HG03520 (cell line): Measurements from ENCODE around the gene CASP1.
"Not testable (repeated sequence)": the region's sequence is repeated elsewhere in the genome, so short reads cannot be mapped to it uniquely, and the experiment has no call there.

Source experiments
- ATAC-seq: cut with Tn5 transposase; IDR thresholded peaks from one replicate; pipeline ENCODE4 v1.9.1; 2021; ENCODE audit warnings: mild to moderate bottlenecking, moderate library complexity; ENCODE audit not compliant: unreplicated experiment

The CASP1 gene

GRCh38 chr11:105034813-105035620, at the start of gene CASP1:
CASP1 (minus strand) TSS chr11:105035144; CDS start chr11:105035113, 31 bp downstream.
- ATAC-seq: peak; percentile 88

- no peak for ATAC-seq
Observed at GRCh38 chr11:105081412-105082150, 46.6 kb upstream of the CASP1 start.

- not testable (repeated sequence) for ATAC-seq
Observed at GRCh38 chr11:105080171-105080906, 45.4 kb upstream of the CASP1 start.

- ATAC-seq: no peak
Observed at GRCh38 chr11:105078283-105078682, 43.3 kb upstream of the CASP1 start.

GRCh38 chr11:105077141-105077790, 42.3 kb upstream of the CASP1 start:
- peak; percentile 73 for ATAC-seq

- no peak for ATAC-seq
Observed at GRCh38 chr11:105074166-105074530, 39.2 kb upstream of the CASP1 start.

- no peak for ATAC-seq
Observed at GRCh38 chr11:105073456-105074165, 38.7 kb upstream of the CASP1 start.

GRCh38 chr11:105072080-105072479, 37.1 kb upstream of the CASP1 start:
- ATAC-seq: not testable (repeated sequence)

- no peak for ATAC-seq
Observed at GRCh38 chr11:105071089-105071732, 36.3 kb upstream of the CASP1 start.

- ATAC-seq: no peak
Observed at GRCh38 chr11:105070306-105070705, 35.4 kb upstream of the CASP1 start.

- not testable (repeated sequence) for ATAC-seq
Observed at GRCh38 chr11:105069749-105070148, 34.8 kb upstream of the CASP1 start.

- ATAC-seq: not testable (repeated sequence)
Observed at GRCh38 chr11:105063245-105063941, 28.4 kb upstream of the CASP1 start.

GRCh38 chr11:105057432-105057831, 22.5 kb upstream of the CASP1 start:
- no peak for ATAC-seq

- no peak for ATAC-seq
Observed at GRCh38 chr11:105056446-105056845, 21.5 kb upstream of the CASP1 start.

GRCh38 chr11:105054723-105055493, 20.0 kb upstream of the CASP1 start:
- no peak for ATAC-seq

- no peak for ATAC-seq
Observed at GRCh38 chr11:105052487-105052886, 17.5 kb upstream of the CASP1 start.

GRCh38 chr11:105051559-105051958, 16.6 kb upstream of the CASP1 start:
- ATAC-seq: no peak

GRCh38 chr11:105049481-105049880, 14.5 kb upstream of the CASP1 start:
- no peak for ATAC-seq
